HG02610 (cell line): ENCODE results near the gene JOSD1.

ENCODE experiments used
- ATAC-seq: cut with Tn5 transposase; IDR thresholded peaks from one replicate; pipeline ENCODE4 v1.9.1; 2021; ENCODE audit warnings: mild to moderate bottlenecking, moderate library complexity; ENCODE audit not compliant: unreplicated experiment

Gene JOSD1

GRCh38 chr22:38715852-38716251, 15.1 kb upstream of the JOSD1 start:
- no peak for ATAC-seq

- ATAC-seq, result no peak
Measured at GRCh38 chr22:38715176-38715764, 14.5 kb upstream of the JOSD1 start.

- ATAC-seq, result no peak
Measured at GRCh38 chr22:38713921-38714320, 13.2 kb upstream of the JOSD1 start.

GRCh38 chr22:38712486-38713207, 11.9 kb upstream of the JOSD1 start:
- no peak for ATAC-seq

DNA sequence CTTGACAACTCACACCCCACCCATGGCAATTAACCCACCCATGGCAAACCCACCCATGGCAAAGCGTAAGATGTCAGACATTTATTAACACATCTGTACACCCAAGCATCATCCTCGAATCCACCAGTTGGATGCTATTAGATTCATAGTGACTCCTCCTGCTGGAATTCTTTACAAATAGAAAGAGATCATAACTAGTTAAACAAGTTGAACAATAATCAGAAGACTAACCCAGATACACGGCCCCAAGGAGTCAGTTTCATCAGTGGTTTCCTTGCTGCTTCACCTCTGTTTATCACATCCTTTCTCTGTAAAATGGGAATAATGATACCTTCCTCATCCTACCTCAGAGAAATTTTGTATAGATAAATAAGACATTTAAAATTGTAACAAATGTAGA, 10.1 kb upstream of the JOSD1 start:
- no peak for ATAC-seq

DNA sequence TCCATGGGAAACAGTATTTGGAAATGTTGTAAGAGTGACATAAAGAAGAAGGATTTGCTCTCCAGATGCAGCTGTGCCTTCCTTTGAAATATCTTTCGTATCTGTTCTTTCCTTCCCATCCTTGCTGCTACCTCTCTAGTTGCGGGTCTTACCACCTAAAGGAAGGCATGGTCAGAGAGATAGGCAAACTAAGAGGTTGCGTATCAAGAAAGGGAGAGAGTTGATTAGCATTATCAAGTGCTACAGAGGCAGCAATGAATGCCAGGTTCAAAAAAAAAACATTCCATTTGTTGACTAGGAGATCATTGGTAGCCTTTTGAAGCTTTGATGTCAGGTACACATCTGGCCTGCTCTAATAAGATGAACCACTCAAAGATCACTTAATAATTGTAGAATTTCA, 9.6 kb upstream of the JOSD1 start:
- no peak for ATAC-seq

- no peak for ATAC-seq
Measured at GRCh38 chr22:38709306-38709705, 8.6 kb upstream of the JOSD1 start.

DNA sequence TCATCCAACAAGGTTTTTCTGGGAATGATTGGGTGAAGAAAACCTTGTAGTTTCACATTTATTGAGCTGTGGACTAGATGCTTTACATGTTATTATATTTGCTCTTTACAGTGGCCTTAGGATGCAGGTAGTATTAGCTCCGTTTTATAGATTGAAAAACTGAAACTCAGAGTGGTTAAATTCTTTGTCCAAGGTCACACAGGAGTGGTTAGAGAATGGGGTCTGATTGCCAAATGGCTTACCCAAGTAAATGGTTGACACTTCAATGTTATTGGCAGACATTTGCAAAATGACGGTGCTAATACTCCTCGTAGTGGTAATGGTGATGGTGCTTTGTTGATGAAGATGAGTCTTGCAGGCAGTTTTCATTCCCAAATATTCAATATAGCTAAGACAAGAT, 7.2 kb upstream of the JOSD1 start:
- no peak for ATAC-seq

GRCh38 chr22:38707346-38707745, 6.6 kb upstream of the JOSD1 start:
- no peak for ATAC-seq

DNA sequence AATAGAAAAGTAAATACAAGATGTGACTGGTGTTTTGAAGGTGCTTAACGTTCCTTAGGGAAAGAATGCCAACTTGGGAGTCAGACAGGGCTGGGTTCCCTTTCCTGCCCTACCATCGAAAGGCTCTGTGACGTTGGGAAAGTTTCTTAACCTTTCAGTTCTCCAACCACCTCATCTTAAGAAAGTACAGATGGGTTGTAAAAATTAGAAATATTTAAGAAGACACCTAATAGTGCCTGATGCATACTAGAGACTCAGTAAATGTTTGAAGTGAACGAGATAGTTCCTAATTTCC, 6.1 kb upstream of the JOSD1 start:
- ATAC-seq, result no peak

GRCh38 chr22:38706101-38706900, 5.6 kb upstream of the JOSD1 start:
- peak; percentile 0 for ATAC-seq

DNA sequence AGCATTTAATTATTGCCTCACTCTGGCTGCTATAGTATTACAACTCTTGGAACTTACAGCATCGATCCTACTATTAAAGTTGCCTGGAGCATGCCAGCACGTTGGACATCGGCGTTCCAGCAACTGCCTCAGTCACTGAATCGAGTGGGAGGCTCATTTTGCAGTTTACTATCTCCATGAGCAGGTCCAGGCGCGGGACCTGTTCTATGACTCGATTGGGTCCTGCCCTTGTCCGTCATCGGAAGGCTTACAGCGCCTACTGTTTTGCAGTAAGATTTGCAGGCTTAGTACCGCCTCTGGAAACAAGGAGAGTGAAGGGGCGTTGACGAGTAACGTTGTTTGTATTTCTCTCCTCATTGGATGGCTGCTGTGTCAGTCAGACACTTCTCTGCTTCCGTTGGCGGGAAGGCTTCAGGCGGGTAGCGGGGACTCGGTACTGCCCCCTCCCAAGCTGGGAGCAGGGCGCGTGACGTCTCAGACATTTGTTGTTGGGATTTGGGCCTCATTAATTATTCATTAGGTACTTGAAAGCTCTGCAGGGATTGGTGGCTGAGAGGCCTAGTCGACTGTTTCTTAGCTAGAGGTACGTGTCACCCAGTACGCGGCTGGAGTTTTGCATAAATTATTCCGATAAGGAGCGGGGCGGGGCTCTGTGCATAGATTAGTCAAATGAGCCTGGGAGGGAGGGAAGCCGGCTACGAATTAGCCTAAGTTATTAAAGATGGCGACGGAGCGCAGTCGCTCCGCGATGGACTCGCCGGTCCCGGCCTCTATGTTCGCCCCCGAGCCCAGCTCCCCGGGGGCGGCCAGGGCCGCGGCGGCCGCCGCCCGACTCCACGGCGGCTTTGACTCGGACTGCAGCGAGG, 4.7 kb upstream of the JOSD1 start, which contains the start of gene GTPBP1:
Gene GTPBP1 (plus strand): TSS at position 710 of the 866 bp plus-strand sequence. CDS start 12 bp downstream, at position 722.
- ATAC-seq, result peak; percentile 78

DNA sequence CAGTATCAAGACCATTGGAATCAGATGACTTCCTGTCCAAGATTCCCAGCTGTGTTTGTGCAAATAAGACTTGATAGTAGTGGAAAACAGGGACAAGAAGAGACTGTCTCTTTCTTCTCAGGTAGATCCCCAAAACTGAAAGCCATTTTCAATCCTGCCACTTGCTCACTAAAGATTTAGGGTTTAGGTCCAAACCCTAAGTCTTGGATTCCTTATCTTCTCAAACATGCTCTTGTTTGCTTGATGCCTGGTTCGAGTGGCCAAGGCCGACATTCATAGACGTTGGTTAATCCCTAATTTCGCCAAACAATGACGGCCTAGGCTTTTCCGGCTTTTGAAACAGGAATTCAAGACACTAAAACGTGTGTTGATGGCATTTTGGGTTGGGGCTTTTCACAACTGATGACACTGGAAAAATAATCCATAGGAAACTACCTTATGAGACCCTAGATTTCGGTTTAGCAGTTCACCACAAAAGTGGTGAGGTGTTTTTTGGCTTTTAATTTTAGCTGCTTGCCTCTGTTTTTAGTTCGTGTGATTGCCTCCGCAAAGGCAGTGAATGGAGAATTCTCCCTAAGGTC, 4.0 kb upstream of the JOSD1 start:
- no peak for ATAC-seq

- ATAC-seq, result no peak
Measured at GRCh38 chr22:38700270-38700788, 414 bp downstream of the JOSD1 start.

- ATAC-seq, result no peak
Measured at GRCh38 chr22:38699784-38700183, 959 bp downstream of the JOSD1 start.

- ATAC-seq, result no peak
Measured at GRCh38 chr22:38699143-38699542, 1.6 kb downstream of the JOSD1 start.

DNA sequence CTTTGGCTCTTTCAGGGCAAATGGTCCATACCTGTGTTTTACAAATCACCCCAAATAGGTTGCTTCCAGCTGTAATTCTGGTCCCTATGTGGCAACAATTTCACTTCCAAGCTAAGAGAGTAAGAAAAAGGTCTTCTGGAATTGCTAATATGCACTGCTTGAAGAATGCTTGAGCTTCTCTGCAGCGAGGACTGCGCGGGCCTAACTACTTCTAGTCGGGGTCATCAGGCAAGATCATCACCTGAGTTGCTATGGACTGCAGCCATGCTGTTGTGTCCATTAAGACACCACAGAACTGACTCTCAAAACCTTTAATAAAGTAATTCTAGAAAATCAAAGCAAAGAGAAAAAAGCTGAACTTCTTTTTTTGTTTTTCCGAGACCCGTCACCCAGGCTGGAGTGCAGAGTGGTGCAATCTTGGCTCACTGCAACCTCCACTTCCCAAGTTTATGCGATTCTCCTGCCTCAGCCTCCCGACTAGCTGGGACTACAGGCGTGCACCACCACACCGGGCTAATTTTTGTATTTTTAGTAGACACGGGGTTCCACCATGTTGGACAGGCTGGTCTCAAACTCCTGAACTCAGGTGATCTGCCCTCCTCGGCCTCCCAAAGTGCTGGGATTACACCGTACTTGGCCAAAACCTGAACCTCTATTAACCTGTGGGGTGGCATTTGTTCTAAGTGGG, 2.2 kb downstream of the JOSD1 start:
- ATAC-seq, result no peak

DNA sequence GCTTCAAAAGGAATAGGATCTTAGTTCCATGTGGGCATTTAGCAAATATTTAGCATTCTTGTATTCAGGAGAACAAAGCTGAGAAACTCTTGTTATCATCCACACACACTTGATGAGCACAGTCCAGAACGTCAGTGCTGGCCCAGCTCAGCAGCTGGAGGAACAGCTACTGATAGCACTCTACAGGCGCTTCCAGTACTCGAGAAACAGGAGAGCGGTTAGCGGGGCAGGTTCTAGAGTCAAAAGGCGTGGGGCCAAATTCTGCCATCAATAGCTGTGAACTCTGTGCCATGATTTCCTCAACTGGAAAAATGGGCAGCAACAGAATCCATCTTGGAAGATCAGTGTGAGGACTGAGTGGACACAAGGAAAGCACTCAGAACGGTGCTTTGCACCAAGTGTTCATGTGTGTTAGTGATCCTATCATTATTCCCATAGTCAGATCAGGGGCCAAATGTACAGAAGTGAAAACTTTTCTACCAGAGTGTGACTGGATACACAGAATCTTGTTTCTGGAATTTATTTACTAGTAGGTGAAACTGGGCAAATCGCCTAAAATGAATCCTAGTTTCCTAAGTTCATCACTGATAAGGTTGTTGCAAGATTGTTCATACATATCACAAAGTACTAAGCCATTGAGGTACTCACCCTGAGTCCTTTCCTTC, 3.2 kb downstream of the JOSD1 start:
- no peak for ATAC-seq

GRCh38 chr22:38696606-38697424, 3.9 kb downstream of the JOSD1 start:
- ATAC-seq, result no peak
